NCI-H187 (cell line): Measurements from ENCODE around the gene EPB41L3.
"Not testable (repeated sequence)": the region's sequence is repeated elsewhere in the genome, so short reads cannot be mapped to it uniquely, and the experiment has no call there.

ENCODE experiments used
- DNase-seq, 2 experiments: peaks; one replicate each; lab custom pipeline; 2025; lab: John Stamatoyannopoulos, UW

EPB41L3 gene

DNA sequence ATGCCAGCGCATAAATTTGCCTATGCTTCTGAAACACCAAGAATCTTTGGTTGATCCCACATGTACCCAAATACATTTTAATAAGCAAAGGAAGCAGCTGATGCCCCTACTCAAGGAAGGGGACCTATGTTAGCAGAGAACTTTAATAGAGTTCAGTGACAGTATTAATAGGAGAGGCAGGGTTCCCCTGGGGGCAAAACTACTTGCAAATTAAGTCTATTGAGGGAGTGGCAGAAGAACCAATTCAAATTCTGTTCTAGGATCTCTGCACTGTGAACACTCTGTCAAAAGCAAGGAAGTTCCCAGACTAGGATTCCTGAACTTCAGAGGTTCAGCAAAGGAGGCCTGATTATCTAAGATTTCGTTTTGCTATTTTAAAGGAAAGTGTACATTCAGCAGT lies 47.5 kb downstream of the EPB41L3 start:
- no peak for DNase-seq

DNA sequence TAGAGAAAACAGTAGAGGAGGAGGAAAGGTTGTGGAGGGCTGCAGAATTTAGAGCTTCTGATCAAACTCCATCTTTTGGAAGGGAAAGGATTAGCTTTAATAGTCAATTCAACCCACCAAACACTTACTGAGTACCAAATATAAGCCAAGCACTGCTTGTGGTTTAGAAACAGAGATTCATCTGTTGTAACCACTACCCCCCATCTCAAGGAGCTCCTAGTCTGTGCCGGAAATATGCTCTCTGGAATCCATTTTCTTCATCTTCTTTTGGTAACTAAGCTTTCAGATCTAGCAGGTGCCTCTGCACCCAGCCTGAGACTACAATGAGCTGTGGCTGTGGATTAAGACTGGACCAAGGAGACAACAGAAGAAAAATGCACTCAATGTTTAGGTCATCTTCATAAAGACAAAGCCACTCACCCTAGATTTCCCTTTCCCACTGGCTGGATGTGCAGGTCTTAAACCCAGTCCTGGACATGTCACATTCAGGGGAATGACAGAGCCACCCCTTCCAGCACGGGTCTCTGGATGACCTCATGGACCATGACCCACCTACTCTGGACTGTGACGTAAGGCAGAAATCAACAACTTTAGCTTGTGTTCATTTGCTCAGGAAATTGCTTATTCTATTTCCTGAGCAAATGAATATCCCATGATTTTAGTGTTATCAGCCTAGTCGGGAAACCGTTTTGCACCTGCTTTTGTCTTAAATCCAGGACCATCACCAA lies 52.9 kb downstream of the EPB41L3 start:
- DNase-seq, result no peak

DNA sequence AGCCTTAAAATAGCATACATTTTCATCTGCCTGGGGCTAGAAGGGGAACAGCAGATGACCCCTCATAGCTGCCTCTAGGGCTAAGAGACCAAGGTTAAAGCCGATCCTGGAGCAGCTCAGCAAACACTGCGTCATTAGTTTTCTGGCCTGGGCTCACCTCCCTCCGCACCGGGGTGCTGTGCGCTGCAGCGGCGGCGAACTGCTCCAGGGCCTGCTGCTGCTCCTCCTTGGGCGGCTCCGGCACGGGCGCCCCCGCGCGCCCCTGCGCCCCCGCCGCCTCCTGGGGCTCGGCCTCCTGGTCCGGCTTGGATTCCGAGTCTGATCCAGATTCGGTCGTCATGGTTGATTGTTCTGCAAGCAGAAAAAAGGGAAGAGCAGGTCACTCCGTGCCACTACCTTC lies 55.0 kb downstream of the EPB41L3 start:
- DNase-seq, result no peak

DNA sequence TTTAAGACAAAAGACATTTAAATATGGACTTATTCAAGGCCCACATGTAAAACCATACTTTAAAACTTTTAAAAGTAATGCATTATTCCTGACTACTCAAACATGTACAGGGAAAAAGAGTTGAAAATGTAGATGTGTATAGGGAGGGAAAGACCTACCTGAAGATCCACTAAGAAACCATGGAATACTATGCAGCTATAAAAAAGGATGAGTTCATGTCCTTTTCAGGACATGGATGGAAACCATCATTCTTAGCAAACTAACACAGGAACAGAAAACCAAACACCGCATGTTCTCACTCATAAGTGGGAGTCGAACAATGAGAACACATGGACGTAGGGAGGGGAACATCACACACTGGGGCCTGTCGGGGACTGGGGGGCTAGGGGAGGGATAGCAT lies 55.8 kb downstream of the EPB41L3 start:
- DNase-seq, result not testable (repeated sequence)

DNA sequence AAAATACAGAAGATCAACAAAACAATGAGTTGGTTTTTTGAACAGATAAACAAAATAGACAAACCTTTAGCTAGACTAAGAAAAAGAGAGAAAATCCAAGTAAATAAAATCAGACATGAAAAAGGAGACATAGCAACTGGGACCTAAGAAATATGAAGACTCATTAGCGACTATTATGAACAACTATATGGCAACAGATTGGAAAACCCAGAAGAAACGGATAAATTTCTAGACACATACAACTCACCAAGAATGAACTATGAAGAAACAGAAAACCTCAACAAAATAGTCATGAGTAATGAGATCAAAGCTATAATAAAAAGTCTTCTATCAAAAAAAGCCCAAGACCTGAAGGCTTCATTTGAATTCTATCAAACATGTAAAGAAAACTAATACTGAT lies 59.3 kb downstream of the EPB41L3 start:
- DNase-seq, result no peak

DNA sequence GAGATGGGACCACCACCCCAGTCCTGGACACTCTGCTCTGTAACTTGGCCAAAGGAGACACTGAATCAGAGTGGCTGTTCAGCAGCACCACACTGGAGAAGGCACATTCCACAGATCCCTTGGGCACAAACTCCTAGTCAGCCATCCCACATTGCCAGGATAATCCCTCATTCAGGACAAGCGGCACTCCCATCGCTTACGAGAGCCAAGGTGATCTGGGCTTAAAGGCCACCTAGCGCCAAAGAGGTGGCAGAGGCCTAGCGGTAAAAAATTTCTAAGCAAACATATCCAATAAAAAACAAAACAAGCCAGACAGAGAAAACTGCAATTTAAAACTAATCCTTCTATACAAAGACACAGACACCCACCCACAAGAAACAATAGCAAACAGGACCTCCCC lies 62.2 kb downstream of the EPB41L3 start:
- DNase-seq, result no peak

DNA sequence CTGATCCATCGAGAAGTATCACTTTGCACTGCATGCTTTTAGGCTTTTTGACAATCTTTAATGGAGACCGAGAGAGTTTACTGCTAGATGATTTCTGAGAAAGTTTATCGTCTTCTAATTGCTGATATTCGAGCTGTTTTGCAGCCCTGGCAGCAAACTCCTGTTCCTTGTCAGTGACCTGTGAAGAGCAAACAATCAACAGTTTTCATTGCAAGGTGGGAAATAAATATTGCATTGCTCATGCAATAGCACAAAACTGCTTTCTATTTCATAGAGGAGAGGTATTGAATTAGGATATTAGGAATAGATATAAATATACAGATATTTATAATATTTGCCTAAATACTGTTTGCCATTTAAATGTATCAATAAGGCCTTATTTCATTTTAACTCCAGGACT lies 65.5 kb downstream of the EPB41L3 start:
- no peak for DNase-seq

DNA sequence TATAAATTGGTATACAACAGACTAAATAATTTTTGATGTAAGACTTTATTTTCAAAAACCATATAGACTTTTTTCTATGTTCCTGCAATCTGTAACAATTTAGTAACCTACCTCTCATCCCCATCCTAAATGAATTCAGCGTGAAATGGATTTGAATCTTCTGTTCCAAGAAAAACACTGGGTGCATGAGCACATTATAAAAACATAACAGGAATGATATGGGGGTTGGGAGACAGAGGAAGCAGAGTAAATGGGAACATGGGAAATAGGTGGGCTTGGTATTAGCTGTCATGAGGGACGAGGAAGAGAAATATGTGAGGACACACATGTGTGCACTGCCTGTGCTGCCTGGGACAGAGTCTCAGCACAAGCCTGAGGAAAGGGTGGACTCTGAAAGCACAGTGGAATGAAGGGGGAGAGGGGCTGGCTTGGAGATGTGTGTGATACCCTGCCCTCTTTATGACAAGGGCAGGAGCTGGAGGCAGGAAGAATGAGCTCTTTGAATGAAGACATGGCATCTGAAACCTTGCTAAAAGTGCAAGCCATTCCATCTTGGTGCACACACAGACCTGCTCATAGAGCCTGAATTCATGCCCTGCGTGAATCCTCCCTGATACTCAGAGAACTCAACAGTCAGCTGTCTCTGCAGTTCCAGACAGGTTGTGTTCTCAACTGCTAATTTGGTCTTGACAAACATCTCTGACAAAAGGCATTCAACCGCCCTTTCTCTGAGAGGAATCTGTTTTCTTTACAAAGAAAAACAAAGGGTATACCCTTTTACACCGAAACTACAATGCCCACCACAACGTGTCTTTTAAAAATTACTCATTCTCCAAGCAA lies 66.6 kb downstream of the EPB41L3 start:
- no peak for DNase-seq

DNA sequence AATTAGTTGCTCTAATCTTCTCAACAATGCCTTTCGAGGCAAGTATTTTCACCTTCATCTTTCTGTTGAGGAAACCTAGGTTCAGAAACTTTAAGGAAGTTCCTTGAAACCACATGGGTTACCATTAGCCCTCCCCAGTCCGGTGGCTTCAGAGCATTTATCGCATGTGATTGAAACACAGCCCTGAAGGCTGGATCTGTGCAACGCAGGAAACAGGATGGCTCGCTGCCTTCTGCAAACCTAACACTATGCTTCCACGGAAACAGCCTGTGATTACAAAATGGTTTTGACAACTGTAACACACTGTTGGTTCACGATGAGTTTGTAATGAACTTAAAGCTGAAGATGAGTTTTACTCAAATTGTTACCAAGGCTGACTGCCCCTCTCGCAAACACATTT lies 68.5 kb downstream of the EPB41L3 start:
- no peak for DNase-seq

DNA sequence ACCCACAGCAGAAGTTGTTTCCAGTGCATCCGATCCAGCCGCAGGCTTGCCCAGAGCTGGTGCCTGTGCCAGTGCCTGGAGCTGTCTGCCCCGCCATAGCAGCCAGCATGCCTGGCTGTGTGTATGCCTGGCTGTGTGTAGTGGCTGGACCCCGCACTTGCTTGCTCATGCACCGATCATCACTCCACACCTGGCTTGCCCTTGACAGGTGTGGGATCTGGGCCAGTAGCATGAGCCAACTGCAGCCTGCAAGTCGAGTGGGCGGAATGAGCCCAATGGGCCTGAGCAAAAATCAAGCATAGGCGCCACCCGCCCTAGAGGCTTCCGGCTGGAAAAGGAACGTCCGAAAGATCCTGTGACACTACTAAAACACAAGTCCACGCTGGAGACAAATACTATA lies 74.5 kb downstream of the EPB41L3 start:
- no peak for DNase-seq

DNA sequence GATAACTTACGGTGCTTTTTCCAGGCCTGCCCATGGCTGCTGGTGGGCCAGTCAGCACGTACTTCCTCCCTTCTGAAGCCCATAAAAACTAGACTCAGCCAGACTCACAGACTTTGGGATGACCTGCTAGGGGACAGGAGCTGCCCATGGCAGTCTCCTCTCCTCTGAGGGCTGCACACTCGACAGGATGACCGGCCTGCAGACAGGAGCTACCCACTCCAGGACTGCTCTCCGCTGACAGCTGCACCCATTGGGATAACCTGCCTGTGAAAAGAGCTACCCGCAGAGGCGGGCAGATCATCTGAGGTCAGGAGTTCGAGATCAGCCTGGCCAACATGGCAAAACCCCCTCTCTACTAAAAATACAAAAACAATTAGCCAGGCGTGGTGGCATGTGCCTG lies 75.4 kb downstream of the EPB41L3 start:
- DNase-seq, result no peak

DNA sequence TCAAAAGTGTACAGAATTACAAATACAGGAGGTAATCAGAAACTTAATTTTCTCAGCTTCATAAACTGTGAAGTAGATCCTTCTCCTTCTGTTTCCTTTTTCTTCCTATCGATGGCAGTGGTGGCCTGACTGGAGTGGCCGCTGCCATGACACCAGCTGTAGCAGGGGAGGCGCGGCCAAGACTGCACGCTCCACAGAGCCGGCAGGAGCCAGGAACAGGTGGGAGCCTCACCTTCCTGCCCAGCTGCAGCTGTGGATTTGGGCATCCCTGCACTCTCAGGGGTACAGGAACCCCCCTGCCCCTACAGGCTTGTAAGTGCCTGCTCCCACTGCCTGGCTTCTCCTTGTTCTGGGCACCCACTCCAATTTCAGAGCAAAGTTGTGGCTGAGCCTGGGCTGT lies 76.1 kb downstream of the EPB41L3 start:
- no peak for DNase-seq

DNA sequence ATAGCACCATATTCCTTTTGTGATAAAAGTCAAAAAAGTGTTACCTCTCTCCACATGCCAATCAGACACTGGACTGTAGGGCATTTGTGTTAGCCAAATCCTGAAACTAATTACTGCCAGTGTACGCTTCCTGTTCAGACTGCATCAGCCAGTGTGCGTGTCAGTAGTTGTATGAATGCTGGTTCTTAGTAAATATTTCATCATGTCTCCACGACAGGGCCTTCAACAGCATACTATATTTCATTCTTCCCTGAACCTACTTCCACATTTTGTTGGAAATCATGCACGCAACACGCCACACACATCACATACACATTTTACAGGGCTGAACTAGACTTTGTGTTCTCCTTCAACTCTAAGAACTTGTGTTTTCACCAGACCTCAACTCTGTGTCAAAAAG lies 77.5 kb downstream of the EPB41L3 start:
- DNase-seq, result no peak

DNA sequence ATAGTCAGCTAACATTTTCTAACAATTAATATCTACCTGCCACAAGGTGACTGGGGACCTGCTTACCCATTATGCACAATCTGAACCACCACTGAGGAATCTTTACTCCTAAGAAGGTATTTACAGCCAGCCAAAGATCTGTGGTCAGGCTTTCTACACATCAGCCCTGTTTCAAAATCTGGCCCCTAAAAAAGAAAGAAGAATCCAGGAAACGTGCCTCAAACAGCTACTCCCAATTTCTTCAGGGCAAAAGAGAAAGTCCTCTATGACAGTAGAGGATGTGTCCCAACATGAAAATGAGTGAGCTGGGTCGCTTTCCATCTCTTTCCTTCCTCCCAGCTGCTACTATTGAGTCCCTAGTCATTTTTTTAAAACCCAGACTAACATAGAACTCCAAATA lies 79.5 kb downstream of the EPB41L3 start:
- DNase-seq, result no peak

DNA sequence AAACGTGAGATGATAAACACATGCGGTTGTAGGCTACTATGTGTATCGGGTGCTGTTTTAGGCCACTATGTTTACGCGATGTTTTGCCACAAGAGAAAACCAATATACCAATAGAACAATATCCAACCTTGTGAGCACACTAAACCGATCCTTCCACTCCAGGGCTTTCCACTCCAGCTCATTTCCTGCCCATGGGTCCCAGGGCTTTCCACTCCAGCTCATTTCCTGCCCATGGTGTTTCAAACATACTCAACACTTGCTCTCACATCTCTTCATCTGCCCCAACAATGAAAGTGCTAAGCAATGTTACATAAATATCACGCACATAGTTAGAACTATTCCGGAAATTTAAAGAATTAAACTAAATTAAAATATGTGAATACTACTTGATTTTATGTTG lies 80.0 kb downstream of the EPB41L3 start:
- DNase-seq, result no peak

DNA sequence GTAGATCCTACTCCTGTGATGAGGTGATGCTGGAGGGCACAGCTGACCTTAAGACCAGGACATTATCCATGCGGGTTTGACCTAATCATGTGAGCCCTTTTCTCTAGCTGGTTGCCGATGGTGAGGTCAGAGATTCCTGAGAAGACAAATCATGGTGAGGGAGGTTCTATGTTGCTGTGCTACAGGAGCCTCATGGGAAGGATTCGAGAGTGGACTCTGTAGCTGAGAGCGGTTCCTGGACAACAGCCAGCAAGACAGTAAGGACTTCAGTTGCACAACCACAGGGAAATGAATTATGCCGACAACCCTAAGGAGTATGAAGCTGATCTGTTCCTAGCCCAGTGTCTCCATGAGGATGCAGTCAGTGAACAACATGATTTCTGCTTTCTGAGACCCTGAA lies 80.4 kb downstream of the EPB41L3 start:
- DNase-seq, result no peak

DNA sequence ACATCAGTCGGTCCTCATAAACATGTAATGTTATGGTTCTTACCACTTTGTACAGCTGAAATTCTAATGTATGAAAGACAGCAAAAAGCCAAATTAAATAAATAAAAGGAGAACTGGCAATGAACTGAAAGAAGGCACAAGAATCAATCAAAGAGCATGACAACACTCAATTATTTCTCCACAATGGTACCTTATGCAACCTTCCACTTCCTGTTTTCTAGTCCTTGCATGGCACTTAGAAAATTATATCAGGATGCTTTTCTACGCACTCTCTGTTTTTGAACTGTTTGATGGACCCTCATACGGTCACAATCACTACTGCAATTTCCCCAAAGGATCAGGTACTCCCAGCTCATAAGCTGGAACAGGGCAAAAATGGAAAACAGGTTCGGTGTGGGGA lies 81.6 kb downstream of the EPB41L3 start:
- no peak for DNase-seq

DNA sequence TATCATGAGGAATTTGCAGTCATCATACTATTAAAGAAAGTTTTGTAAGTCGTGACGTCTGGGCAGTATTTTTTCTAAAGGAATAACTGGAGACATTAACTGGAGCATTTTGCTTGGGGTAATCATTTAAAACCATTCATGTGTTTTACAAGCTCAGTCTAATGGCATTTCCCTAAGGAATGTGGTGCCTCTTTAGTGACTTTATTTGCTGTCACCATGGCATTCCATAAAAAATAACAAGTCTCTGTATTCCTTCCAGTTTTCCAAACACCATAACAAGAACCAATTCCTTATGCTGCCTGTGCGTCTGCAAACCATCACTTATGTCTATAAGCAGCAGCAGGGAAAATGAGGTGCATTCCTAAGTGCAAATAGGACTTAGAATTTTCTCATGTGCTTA lies 82.8 kb downstream of the EPB41L3 start:
- no peak for DNase-seq

DNA sequence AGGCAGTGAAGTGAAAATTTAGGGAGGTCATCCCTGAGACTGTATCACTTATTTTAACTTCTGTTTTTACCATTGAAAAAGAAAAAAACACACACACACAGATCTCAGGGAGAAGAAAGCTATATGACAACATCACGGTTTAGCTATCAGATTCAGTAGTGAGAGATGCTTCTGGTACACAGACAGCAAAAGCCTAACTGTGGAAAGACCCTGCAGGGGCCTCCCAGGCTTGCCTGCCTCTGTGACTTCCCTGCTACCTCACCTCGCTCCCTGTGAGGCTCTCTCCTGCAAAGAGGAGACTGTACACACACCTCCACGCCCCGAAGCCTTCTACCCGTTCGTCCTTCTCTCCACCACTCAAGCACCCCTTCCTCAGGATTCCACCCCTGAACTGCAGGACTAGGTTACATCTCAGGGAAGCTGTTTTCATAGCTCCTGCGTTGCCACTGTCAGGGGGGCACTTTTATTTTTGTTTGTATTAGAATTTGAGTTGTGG lies 86.3 kb downstream of the EPB41L3 start:
- DNase-seq, result no peak

DNA sequence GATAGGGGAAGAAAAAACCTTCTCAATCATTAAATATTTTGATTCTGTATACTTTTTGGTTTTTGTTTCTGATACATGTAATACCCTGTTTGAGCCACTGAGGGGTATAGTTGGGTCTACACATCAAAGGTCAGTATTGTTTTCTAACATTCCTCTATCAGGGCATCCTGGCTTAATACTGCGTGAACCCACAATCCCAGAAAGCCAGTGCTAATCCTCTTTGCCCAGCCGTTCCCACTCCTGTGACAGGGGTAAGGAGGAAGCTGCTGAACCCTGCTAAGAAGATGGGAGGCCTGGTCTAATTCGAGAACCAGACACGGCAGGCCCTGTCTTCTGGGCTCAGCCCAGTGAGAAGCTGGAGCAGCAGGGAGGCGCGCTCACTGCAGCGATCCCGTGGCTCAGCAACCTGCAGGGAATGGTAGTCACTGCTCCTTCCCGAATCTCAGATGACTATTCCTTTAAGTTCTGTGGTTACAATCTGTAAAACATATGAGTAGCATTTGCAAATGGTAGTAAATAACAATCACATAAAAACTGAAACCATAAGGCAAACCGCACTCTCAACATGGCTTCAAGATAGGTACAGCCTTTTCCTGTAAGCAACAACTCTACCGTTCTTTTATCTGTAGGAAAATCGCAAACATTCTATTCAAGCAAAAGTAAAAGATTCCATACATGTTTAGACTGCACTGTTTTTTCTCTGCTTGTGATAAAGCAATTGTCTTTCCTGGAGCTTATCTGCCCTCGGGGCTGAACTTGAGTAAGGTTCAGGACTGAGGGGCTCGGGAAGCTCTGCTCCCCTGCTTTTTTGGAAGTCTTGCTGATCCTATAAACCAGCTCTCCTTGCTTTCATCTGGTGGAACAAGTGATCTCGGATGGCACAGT lies 87.0 kb downstream of the EPB41L3 start:
- no peak for DNase-seq

DNA sequence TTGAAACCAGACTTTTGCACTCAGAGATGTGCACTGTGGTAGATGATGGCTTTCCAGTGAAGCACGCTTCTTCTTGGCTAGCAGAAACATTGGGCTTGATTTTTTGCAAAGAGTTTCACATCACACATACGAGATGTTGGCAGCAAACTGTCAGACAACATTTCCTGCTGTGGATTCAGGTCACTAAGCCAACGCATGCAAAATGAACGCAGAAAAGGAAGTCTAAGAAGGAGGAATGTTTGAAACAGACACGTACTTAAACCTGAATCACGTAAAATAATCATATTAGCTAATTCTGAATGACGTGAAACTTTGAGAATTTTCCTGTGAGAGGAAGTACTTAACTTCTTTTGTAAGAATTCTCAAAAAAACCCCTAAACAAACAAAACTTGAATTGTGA lies 88.1 kb downstream of the EPB41L3 start:
- no peak for DNase-seq

DNA sequence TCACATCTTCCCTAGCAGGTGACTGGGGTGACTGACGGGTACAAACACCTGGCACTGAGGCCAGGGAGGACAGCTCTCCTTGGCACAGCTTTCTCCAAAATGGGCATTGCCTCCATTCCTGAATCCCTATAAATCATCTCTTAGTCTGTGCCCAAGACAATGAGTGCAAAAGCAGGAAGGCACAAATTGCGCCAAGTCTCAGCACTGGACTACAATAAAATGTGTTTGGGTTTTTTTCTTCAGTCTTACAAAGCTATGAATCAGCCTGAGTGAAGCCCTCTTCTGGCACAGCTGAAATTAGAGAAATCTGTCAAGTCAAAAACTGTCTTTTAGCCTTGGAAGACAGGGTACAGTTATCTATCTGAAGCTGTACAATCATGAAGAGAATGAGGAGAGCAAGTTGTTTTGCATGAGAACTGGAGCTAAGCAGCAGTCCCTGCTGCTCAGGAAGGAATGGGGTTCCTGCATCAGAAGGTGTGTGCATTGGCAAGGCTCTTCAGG lies 90.8 kb downstream of the EPB41L3 start:
- no peak for DNase-seq
